LNCaP clone FGC (cell line): ENCODE data around the gene SNX9.
"Not testable (repeated sequence)": the region's sequence is repeated elsewhere in the genome, so short reads cannot be mapped to it uniquely, and the experiment has no call there.

Source experiments
- DNase-seq: peaks from one replicate; pipeline ENCODE4 v3.0.0-alpha.2; 2011; ENCODE audit warnings: low read depth
- H3K4me3 ChIP-seq: 2 replicates; pipeline ENCODE4 v1.5.1; 2011; ENCODE audit warnings: mild to moderate bottlenecking, low read depth, low read length, control low read depth
- CTCF ChIP-seq: IDR thresholded peaks from 2 replicates; pipeline ENCODE4 v1.5.1; 2012; ENCODE audit warnings: mild to moderate bottlenecking; ENCODE audit not compliant: control insufficient read depth, insufficient read depth; ENCODE audit errors: extremely low read depth

Gene SNX9

DNA sequence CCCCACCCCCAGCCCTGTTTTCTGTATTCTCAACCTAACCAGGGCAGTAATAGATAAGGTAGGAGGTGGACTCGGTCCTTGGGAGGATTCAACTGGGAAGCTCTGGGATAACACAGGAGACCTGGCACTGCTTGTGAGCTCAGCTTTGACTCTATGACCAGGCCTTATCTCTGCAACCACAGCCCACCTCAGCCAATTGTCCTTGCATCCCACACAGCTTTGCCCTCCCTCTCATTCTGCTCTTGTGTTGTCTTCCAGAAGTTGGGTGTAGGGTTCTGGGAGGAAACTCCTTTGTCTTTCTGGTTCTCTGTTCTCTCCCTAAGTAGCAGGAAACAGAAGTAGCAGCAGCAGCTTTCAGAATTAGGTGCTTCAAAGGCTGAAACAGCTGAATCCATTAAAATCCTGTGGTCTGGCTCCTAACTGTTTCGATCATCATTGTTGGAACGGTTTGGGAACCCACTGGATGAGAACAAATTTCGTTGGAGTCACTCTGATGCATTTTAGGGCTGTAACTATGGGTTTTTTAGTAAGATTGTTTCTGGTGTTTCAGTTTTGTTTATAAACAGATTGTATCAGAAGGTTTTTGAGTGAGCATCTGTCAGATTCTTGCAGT is 32.4 kb upstream of the SNX9 start:
- DNase-seq: no peak
- no peak overlapping the region for H3K4me3 ChIP-seq
- no peak for TF ChIP-seq CTCF

- peak; percentile 77 for DNase-seq
- H3K4me3 ChIP-seq: no peak overlapping the region
- TF ChIP-seq CTCF: no peak
Observed at GRCh38 chr6:157791450-157791849, 31.6 kb upstream of the SNX9 start.

GRCh38 chr6:157792671-157793070 is 30.4 kb upstream of the SNX9 start:
- TF ChIP-seq CTCF: no peak
- DNase-seq: no peak
- no peak overlapping the region for H3K4me3 ChIP-seq

GRCh38 chr6:157794012-157794411 is 29.0 kb upstream of the SNX9 start:
- DNase-seq: not testable (repeated sequence)

DNA sequence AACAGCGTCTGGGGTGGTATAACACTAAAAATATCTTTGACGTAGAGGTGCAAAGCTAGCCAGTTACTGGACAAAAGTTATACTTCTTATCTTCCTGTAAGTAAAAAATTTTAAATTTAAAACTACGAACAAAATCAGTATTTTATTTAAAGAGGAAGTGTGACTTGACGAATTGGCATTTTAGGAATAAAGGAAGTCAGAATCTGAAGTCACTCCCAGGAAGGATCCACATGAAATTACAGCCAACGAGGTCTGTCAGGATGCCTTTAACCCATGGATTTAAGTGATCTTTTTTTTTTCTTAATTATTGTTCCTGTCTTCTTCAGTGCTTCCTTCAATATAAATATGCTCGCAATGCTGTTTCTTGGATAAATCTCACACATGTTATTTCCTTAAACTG is 27.2 kb upstream of the SNX9 start:
- DNase-seq: no peak
- H3K4me3 ChIP-seq: no peak overlapping the region
- no peak for TF ChIP-seq CTCF

More at GRCh38 chr6:157794012-157794411, 29.0 kb upstream of the SNX9 start:
- H3K4me3 ChIP-seq: not testable (repeated sequence)

GRCh38 chr6:157798851-157799250 is 24.2 kb upstream of the SNX9 start:
- DNase-seq: no peak

GRCh38 chr6:157799561-157799960 is 23.5 kb upstream of the SNX9 start:
- not testable (repeated sequence) for DNase-seq

More at GRCh38 chr6:157798851-157799250, 24.2 kb upstream of the SNX9 start:
- H3K4me3 ChIP-seq: no peak overlapping the region
- no peak for TF ChIP-seq CTCF

GRCh38 chr6:157800420-157801237 is 22.4 kb upstream of the SNX9 start:
- TF ChIP-seq CTCF: no peak
- DNase-seq: no peak
- no peak overlapping the region for H3K4me3 ChIP-seq

More at GRCh38 chr6:157799561-157799960, 23.5 kb upstream of the SNX9 start:
- not testable (repeated sequence) for H3K4me3 ChIP-seq
